HG03432 (cell line): ENCODE data around the gene TTC12.
A peak's percentile ranks its signal among the peaks of the same experiment; 100 is the strongest.
"Not testable (repeated sequence)": the region's sequence is repeated elsewhere in the genome, so short reads cannot be mapped to it uniquely, and the experiment has no call there.

Experiments
- ATAC-seq: cut with Tn5 transposase; IDR thresholded peaks from one replicate; pipeline ENCODE4 v1.9.1; 2021; ENCODE audit warnings: mild to moderate bottlenecking, moderate library complexity; ENCODE audit not compliant: unreplicated experiment

TTC12 gene

DNA sequence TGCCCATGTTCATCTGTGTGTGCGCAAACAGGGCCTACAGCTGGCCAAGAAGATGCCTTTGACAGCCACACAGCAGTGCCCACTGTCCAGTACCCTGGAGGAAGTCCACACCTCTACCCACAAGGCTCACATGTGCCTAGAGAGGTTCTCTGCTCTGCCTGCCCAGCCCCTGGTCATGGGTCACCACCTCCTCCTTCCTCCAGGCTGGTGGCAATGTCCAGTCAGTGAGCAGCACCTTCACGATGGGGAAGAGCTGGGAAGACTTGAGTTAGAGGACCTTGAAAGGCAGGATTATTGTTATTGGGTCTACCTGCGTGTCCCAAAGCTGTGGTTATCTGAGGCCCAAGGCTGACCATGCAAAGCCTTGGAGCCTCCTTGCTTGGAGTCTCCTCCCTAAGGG is 28.4 kb upstream of the TTC12 start:
- no peak for ATAC-seq

DNA sequence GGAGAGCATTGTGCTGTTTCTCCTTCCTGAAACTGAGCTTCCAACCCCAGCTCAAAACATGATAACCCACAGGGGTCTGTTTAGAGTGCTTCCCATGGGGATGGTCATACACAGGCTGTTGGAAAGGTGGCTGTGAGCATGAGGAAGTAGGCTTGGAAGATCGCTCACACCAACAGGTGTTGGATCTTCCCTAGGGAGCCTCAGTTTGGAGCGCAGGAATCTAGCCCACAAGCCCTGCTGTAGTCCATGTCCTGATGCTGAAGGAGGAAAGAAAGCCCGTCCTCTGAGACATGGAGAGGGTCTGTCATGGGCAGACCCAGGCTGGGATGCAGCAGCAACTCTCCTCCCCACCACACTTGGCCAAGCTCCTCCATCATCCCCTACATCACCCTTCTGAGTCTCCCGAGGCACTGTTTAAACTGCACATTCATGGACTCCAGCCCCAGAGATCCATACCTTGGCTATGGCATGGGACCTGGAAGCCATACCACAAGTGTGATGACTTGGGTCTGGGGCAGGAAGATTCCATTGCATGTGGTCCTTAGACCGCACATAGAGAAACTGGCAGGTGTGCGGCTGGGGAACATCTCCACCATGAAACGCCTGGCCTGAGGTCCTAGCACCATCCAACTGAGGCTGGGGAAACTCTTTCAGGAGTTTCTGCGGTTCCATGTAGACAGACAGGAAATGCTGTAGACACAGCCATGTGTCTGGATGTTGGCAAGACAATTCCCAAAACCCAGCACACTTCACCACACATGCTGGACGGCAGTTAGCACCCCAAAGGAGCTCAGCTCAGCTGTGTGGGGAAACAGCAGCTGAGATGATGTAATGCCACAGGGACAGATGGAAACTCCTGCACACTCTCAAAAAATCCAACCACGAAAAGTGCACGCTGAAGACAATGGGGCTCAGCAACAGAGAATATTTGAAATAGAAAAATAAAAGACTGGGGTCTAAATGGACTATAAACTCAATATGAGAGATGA is 27.6 kb upstream of the TTC12 start:
- ATAC-seq, result no peak

DNA sequence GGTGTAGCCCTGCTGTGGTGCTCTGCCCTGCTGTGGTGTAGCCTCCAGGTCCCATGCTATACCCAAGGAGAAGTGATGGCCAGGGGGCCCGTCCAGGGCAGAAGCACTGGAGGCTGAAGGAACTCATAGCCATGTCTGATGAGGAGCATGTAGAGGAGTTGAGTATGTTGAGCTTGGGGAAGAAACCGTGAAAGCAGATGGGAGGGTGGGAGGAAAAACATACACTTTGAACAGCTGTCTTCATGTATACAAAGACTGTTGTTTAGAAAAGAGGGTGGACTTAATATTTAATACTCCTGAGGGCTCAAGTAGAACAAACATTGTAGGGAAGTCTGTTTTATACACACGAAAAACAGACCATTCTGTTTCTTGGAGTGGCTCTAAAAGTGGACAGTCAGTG is 26.6 kb upstream of the TTC12 start:
- no peak for ATAC-seq

DNA sequence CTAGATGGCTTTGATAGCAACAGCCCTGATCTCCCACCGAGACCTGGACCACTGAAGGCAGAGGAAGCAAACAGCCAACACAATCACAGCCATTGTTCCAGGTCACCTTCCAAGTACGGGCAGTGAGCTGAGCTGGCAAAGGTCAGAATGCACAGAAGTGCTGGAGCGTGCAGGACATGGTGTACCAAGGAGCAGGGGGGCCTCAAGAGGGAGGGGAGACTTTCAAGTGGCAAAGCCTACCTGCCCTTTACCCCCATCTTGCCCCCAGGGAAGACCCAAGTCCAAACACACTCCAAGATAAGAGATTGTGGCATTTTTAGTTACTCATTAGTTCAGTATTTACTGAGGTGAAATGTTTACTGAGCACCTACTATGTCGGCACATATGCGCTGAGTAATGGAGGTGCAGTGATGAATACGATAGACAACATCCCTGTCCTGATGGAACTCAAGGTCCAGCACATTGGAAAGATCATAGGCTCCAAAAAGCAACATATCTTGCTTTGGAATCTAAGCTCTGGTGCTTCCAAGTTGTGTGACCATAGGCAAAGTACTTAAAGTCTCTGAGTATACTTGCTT is 26.0 kb upstream of the TTC12 start:
- no peak for ATAC-seq

DNA sequence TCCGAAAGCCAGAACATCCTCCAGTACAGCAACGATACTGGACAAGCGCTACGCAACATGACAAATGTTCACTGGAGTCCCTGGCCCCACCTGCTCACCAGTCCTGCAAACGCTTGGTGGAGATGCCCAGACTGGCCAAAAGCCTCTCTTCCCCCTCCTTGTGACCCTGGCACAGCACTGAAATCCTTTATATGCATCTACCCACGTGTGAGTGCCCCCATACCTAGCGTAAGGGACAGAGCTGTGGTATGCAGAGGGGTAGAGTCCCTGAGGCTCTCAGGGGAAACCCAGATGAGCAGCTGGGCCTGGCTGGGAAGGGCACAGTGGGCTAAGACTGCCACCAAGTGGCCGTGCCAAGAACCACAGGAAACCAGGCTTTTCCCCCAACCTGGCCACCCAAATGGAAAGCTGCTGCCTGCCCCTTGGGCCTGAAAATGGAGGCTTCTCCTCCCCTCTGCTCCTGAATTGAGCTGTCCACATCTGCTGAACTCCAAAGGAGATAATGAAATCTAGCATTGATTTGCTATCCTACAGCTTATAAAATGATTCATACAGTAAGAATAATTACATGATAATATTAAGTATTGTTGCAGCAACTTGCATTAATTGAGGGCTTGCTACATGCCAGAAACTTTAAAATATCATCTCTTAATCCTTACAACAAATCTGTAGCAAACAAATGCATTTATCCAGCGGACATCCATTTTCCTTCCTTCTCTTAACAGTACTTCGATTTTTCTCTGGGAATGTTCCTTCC is 24.8 kb upstream of the TTC12 start:
- peak; percentile 92 for ATAC-seq

DNA sequence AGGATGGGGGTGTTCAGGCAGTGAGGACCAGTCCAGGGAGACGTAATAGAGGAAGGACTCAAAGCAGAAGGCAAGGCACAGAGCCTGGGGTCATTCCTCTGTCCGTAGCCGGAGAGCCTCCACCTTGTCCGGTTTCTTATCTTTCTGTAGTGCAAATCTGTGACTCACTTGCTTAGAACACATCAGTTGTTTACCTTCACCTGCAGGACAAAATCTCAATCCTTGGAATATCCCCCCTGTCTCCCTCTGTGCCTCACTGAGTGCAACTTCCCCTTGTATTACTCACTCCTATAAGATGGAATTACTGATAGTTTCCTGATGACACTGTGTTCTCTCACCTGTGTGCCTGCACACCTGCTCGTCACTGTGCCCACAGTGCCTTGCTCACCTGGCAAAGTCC is 20.4 kb upstream of the TTC12 start:
- no peak for ATAC-seq

- no peak for ATAC-seq
Measured at GRCh38 chr11:113295993-113296392, 18.4 kb upstream of the TTC12 start.

- ATAC-seq, result no peak
Measured at GRCh38 chr11:113296447-113297205, 17.8 kb upstream of the TTC12 start.

DNA sequence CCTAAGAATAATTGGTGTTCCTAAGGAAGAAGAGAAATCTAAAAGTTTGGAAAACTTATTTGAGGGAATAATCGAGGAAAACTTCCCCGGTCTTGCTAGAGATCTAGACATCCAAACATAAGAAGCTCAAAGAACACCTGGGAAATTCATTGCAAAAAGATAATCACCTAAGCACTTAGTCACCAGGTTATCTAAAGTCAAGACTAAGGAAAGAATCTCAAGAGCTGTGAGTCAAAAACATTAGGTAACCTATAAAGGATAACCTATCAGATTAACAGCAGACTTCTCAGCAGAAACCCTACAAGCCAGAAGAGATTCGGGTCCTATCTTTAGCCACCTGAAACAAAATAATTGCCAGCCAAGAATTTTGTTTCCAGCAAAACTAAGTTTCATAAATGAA is 15.9 kb upstream of the TTC12 start:
- not testable (repeated sequence) for ATAC-seq

DNA sequence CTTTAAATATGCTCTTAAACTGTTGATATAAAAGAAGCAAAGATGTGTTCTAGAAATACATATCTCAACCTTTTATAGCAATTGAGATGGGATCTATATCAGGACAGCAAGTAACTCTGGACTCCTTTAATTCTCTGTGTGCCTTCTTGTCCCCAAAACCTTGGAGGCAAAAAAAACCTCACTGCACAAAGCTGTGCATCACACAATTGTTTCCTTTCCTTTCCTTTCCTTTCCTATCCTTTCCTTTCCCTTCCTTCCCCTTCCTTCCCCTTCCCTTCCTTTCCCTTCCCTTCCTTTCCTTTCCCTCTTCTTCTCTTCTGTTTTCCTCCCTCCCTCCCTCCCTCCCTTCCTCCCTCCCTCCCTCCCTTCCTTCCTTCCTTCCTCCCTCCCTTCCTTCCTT is 9.5 kb upstream of the TTC12 start:
- ATAC-seq, result no peak

DNA sequence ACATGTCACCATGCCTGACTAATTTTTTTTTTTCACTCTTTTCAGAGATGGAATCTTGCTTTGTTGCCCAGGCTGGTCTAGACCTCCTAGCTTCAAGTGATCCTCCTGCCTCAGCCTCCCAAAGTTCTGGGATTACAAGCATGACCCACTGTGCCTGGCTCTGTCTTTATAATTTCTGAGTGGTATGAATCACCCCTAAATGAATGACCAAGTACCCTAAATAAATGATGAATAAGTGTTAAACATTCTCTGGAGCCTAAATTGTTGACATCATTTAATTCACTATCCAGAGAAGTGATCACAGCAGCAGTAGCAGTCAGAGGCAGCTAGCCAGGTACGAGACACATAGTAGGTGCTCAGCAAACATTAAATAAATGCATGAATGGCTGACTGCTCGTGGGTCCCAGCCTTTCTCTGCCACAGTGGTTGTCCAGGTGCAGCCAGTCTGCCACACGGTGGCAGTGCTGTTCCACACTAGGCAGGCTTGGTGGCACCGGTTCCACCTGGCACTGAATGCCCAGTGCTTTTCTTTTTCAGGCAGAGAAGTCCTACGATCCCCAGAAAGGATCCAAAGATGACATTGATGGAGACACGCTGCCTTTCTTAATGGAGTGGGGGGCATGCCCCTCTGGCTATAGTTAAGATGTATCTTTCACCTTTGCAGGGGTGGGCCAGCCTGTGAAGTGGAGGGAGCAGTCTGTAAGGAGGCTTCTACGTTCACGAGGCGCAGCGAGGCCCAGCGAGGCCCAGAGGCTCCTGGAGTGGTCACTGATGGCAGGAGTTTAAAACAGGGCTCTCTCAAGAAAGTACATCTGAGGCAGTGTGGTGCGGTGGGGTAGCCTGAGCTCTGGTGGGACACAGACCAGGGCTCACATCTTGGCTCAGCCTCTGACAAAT is 8.7 kb upstream of the TTC12 start:
- ATAC-seq, result peak; percentile 88

GRCh38 chr11:113308601-113309000 is 5.8 kb upstream of the TTC12 start:
- no peak for ATAC-seq

DNA sequence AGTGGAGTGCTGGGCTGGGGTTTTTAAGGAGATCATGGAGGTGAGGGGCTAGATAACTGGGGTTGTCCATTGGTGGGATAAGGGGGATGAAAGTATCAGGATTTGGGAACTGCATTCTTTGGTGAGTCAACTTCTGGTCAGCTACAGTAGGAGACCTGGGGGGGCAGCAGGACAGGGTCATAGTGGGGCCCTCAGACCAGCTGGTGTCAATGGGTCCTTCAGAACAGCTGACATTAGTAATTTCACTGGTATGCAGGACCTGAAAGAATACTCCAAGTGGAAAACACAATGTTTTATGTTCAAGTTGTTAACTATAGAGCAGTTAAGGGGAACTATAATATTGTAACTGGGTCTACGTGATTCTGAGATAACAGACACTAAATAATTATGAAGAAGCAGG is 2.8 kb upstream of the TTC12 start:
- no peak for ATAC-seq

DNA sequence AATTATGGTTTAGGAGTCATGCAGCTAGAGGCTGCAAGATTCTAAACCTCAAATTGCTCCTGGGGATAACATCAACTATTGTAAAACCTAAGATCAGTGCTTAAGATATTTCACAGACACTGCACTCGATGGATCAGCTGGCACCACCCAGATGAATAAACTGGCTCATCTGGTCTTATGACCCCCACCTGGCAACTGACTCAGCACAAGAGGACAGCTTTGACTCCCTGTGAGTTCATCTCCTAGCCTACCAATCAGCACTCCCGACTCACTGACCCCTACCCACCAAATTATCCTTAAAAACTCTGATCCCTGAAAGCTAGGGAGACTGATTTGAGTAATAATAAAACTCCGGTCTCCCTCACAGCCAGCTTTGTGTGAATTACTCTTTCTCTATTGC is 782 bp upstream of the TTC12 start:
- ATAC-seq, result no peak

GRCh38 chr11:113314065-113314388 is 356 bp upstream of the TTC12 start:
- no peak for ATAC-seq

DNA sequence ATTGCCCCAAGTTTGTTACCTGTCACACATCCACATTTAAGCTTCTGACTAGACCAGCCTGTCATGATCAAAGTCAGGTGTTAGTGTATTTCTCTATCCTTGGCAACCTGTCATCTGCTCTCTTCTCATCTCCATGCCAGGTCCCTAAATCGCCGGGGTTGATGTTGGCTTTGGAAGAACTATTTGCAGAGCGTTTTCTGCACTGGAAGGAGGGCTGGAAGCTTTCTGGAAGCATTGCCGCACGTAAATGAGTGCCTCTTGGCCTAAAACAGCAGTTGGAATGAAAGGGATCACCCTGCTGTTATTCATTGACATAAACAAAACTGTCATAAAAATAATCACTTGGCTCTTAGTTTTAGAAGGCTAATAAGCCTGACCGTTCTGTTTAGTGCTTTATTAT is 1.4 kb downstream of the TTC12 start:
- ATAC-seq, result no peak

DNA sequence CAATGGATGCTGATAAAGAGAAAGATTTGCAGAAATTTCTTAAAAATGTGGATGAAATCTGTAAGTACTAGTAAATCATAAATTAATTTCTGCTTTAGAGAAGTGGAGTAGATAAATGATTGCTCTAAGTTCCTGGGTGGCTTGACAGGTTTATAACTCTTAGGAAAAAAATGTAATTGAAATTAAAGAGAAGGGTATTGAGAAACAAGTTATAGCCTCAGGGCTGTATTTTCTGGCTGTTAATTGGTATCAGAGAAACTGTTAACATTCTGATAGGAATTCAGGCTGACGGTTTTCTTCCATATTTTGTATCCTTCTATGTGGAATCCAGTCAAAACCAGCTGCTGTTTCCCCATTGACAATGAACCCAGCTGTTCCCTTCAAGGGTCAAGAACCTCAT is 1.9 kb downstream of the TTC12 start:
- no peak for ATAC-seq

DNA sequence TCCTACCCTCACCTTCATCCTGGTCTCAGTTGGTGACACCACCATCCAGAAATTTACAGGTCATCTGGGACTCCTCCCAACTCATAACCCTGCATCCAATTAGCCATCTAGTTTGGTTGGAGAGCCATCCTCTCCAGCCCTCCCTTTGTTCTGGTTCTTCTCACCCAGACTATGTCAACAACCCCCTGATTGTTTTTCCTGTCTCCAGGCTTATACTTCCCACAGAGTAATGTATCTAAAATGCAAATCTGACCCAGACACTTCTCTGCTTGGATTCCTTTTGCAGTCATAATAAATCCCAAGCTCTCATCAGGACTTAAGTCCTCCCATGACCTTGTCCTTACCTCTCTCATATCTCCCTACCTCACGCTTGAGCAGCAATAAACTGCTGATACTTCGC is 3.0 kb downstream of the TTC12 start:
- no peak for ATAC-seq

- no peak for ATAC-seq
Measured at GRCh38 chr11:113319085-113319484, 4.7 kb downstream of the TTC12 start.

DNA sequence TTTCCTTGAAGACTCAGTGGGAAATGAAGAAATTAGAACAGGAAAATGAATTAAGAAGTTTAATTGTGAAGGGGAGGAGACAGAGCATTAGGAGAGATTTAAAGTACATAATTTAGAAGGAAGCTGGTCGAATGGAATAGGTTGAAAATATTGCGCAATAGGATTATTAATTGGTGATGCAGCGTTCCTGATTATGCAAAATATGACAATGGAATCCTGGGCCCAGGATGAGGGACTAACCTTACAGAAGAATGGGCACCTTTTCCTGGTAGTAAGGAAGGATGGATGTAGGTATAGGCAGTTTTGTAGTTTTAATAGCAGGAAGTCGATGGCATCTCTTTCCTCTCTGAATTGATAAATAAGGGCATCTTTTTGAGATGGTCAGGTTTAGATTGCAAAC is 7.8 kb downstream of the TTC12 start:
- no peak for ATAC-seq
